GM19240 (cell line): ENCODE results near the gene DIDO1.
A peak's percentile ranks its signal among the peaks of the same experiment; 100 is the strongest.

Experiments
- DNase-seq: peaks from one replicate; pipeline ENCODE4 v3.0.0; 2011; ENCODE audit warnings: low spot score; ENCODE audit not compliant: insufficient read length

The DIDO1 gene

GRCh38 chr20:62911701-62912280 is 14.5 kb downstream of the DIDO1 start:
- DNase-seq: no peak

- DNase-seq: no peak
Observed at GRCh38 chr20:62910777-62911497, 15.4 kb downstream of the DIDO1 start.

GRCh38 chr20:62910217-62910766 is 16.0 kb downstream of the DIDO1 start:
- DNase-seq: no peak

DNA sequence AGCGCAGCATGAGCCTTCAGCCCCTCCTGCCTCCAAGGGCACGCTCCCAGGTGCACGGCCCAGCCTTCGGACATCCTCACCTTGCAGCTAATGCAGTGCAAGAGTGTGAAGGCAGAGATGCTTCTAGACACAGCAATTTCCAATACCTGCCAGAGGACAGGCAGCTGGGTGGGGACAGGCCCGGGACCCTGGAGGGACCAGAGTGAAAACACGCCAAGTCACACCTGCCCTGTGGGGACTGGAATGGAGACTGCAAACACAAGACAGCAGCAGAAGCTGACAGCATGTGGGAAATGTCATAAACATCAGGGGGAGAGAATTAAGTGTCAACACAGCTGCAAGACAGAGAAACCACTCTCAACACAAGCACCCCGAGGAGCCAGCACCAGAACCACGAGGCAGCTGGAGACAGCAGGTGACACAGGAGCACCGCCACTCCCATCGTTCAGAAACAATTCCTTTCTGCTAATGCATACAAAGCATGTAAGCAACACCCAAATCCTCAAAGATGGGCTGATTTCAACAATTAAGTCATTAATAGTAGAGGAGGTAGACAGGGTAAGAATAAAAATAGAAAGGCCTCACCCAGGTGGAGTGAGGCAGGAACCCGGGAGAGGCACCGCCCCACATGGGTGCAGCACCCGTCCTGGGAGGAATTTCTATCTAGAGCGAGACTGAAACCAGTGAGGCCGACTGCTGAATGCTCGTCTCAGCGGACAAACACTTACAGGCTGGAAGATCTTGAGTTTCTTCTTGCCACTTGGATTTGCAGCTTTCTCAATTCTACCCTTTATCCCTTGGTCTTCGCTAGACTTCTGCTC is 17.1 kb downstream of the DIDO1 start:
- no peak for DNase-seq

DNA sequence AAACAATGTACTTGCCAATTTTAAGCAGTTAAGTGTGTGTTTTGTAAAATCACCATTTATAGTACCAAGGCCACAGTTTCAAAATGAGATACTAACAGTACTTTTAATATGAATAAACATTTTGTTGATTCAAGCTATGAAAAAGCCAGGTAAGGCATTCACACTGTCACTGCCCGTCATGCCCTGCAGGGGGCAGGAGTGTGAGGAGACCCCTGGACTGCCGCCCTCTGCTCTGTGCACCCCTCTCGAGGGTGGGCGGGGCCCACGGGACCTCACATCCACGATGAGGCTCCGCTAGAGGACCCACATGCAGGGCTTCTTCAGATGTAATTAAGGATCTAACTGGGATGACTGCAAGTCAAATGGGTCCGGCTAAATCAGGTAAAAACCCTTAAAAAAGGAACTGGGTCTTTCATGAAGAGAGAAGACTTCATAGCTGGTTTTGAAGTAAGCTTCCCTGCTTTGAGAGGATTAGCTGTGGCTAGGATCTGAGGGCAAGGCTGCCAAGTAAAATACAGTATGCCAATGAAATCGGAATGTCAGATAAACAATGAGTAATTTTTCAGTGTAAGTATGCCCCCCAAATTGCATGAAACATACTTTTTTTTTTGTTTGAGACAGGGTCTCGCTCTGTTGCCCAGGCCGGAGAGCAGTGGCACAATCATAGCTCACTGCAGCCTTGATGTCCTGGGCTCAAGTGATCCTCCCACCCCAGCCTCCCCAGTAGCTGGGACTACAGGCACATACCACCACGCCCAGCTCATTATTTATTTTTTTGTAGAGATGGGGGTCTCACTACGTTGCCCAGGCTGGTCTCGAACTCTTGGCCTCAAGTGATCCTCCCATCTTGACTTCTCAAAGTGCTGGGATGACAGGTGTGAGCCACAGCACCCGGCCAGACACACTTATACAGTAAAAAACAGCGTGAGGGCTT is 18.7 kb downstream of the DIDO1 start:
- DNase-seq: no peak

DNA sequence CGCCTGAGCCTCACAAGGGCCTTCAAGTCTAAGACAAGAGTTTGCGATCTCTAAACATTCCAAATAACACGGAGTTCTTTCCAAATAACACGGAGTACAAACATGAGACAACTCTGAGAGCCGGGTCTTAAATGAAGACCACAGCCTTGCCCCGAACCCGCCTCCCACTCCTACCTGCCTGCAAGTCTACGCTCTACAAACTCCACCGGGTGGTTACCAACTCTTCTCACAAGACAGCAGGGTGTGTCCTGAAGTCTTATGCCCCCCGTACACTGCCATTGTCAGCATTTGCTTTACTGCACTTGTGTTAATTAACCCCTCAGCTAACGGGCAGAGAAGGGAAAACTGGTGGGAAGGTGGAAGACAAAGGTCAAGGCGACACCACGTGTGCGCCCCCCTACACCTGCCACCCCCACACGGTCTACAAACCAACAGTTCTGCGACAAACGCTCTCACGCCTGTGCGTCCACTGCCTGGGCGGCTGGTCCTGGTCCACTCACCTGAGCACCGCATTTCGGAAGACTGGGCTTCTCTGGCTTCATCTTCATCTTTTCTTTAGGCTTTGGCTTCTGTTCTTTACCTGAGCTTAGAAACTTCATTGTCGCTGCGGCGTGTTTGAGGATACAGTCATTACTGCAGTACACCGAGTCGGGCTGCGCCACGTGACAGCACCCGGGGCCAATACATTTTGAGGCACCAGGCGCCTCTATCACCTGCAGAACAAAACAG is 19.5 kb downstream of the DIDO1 start:
- no peak for DNase-seq

- DNase-seq: no peak
Observed at GRCh38 chr20:62906209-62906608, 20.1 kb downstream of the DIDO1 start.

GRCh38 chr20:62905536-62906117 is 20.7 kb downstream of the DIDO1 start:
- no peak for DNase-seq

GRCh38 chr20:62902926-62903615 is 23.2 kb downstream of the DIDO1 start:
- no peak for DNase-seq

DNA sequence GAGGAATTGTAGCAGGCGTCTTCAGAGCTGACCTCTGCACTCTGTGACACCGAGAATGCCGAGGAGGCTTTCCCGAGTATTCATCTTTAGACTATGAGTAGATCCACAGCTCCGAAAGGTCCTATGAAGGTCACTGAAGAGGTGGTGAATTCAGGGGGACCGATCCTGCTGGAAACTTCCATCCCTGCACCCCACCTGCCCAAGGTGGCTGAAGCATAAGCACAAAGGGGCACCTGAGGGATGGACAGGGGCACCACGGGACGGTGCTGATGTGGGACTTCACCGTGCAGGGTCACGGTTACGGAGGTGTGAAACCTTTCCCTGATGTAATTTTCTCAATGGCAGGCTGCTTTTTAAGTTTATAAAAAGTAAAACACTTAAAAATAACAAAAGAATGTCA is 24.4 kb downstream of the DIDO1 start:
- DNase-seq: no peak

DNA sequence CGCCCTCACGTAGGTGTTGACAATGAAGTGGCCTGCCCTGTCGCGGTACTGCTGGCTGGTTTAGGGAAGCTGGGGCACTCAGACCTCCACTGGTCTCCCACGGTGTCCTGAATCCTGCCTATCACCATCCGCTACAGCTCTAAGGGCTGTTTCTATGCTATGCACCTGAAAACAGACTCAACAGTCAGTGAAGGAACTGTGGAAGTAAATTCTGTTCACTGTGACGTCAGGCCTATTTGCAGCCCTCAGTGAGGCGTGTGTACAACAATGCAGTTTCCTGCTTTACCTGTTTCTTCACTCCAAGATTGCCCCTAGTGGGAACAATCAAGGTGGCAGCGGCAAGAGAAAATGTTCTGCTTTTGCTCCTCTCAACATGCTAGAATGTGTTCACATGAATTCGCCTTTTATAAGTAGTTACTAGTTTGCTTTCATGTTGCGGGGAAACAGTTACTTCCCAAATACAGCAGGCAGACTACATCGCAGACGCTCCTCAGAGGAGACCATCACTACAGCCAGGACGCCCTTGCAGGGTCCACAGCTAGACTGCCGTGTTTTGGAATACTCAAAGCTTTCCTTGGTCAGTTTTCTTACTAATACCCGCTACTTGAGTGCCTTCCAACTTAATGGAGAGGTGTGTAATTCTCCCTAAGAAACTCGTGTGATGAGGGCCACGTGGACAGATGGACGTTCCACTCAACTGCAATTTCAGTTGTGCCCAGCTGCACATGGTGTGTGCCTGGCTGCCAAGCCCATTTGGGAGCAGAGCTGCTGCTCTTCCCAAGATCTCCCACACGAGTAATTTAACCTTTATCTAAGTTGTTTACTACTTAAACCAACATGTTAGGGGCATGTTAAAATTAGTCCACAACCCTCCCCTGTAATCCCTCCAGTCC is 25.4 kb downstream of the DIDO1 start:
- no peak for DNase-seq

- DNase-seq: peak; percentile 95
Observed at GRCh38 chr20:62900052-62900691, 26.1 kb downstream of the DIDO1 start.

- no peak for DNase-seq
Observed at GRCh38 chr20:62899633-62900051, 26.7 kb downstream of the DIDO1 start.

GRCh38 chr20:62898970-62899632 is 27.2 kb downstream of the DIDO1 start:
- no peak for DNase-seq

DNA sequence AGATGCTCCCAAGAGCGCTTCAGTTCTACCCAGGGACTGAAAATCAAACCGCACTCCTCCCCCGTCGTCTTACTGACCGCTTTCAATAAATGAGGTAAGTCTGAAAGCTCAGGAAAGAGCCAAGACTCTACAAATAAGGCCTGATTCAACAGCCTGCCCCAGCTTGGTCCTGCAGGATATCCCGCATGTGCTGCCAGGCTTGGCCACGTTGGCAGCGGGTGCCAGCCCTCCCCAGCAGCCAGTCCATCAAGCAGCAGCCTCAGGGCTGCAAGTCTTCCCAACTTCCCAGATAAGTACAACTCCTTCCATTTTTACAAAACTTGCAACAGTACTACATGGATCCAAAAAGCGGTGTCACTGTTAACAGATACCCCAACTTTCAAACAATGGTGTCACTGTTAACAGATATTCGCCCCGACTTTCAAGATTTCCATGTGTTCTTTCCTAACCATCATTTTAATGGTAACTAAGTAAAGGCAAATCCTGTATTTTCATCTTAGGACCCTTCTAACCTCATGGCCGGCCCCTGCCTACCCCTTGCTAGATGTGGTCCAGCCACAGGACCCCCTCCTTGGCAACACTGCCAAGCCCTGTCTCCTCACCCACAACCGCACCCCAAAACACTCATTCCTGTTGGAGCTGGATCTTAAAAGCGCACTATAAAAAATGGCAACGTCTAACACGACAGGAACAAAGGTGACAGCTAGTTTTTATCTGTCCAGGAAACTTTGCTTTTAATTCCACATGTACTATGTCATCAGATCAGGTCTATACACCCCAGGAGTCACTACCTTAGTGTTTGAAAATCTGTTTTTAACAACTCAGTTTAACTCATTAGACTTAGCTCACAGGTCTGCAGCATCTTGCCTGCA is 28.0 kb downstream of the DIDO1 start:
- no peak for DNase-seq

DNA sequence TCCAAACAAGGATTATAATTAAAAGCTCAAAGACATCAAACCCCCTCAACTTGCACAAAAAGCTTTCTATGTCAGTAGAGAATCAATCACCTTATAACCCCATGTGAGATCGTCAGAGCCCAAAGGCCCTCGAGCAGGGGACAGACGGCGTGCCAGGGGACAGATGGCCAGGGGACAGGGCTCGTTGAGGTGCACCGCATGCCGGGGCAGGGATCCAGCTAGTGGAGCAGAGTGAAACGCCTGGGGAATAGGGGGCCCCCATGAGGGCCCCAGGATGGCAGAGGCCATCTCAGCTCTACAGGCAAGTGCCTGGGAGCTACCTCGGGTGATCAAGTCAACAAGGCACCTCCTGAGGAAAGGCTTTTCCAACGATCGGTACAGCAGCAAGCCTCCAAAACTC is 28.6 kb downstream of the DIDO1 start:
- DNase-seq: no peak
